Measurements from ENCODE around the gene ZNF202.

DNA sequence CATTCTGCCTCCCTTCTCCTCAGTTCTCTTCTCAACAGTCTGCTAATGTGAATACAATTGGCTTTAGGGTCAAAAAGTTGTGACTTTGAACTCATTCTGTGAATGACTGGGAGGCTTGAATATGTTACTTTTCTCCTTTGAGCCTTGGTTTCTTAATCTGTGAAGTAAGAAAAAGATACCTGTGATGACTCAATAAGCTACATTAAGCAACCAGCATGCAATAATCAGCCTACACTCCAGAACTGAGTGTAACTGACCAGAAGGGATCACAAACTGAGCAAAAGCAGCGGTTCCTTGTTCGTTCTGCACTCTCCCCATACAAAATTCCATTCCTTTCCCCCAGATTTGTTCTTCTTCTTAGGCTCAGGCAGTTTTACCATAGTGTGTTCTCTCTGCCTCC is 23.4 kb downstream of the ZNF202 start:
- TF ChIP-seq, protein P1, sequence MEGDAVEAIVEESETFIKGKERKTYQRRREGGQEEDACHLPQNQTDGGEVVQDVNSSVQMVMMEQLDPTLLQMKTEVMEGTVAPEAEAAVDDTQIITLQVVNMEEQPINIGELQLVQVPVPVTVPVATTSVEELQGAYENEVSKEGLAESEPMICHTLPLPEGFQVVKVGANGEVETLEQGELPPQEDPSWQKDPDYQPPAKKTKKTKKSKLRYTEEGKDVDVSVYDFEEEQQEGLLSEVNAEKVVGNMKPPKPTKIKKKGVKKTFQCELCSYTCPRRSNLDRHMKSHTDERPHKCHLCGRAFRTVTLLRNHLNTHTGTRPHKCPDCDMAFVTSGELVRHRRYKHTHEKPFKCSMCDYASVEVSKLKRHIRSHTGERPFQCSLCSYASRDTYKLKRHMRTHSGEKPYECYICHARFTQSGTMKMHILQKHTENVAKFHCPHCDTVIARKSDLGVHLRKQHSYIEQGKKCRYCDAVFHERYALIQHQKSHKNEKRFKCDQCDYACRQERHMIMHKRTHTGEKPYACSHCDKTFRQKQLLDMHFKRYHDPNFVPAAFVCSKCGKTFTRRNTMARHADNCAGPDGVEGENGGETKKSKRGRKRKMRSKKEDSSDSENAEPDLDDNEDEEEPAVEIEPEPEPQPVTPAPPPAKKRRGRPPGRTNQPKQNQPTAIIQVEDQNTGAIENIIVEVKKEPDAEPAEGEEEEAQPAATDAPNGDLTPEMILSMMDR (IDR thresholded peaks at IDR 0.05): no peak
- no peak for TF ChIP-seq POLR2AphosphoS5 (IDR thresholded peaks at IDR 0.05)

All from prostate gland (tissue), 2 donors.